ENCODE results near the gene G2E3.
"Not testable (repeated sequence)": the region's sequence is repeated elsewhere in the genome, so short reads cannot be mapped to it uniquely, and the experiment has no call there.

Gene G2E3

DNA sequence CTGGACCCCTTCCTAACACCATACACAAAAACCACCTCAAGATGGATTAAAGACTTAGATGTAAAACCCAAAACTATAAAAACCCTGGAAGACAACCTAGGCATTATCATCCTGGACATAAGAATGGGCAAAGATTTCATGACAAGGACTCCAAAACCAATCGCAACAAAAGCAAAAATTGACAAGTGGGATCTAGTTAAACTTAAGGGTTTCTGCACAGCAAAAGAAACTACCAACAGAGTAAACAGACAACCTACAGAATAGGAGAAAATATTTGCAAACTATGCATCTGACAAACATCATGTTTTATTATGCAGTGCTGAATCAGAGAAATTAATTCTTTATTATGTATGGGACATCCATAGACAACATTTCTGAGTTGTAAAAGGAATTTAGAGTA, 17.4 kb downstream of the G2E3 start:
- not testable (repeated sequence) for H2AFZ ChIP-seq (ENCODE audit: low read length, unreplicated experiment); H3K27ac ChIP-seq (ENCODE audit: low read depth, low read length); H3K27me3 ChIP-seq (ENCODE audit: insufficient read depth, low read length); H3K4me3 ChIP-seq (ENCODE audit: low read depth, low read length); H3K36me3 ChIP-seq (ENCODE audit: insufficient read depth, low read length)
- Histone ChIP-seq H3K4me1 (ENCODE audit: control insufficient read depth, insufficient read depth, low read length, unreplicated experiment) (peaks cover 20% of the 10 kb centered on the region), H3K79me2 (ENCODE audit: control insufficient read depth, insufficient read depth, low read length, unreplicated experiment) (peaks cover 99% of the 10 kb centered on the region)

DNA sequence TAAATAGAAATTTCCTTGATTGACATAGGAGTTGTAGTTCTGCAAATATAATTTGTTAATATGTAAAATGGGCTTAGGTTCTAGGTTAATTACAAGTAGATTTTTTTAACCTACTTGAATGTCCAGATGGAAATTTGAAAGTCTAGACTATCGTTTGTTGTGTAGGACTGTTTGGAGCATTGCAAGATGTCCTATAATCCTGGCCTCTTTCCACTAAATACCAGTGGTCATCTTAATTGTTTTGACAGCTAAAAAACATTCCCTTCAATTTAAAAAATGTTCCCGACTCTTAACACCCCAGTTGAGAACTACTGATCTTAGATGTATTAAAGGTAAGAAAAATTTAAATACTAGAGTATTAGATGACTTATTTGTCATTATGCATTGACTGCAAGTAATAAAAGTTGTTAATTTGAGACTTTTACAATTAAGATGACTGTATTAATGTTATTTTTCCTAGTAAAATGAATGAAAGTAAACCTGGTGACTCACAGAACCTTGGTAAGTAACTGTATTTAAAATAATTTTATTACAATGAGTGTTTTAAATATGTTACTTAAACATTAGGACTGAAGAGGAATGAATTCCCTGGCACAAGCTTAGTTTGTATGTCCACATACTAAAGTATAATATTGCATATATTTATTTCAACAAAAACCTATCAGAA, 21.8 kb downstream of the G2E3 start:
- H3K4me3 ChIP-seq (ENCODE audit: low read depth, low read length), result no peak overlapping the region
- peaks cover 6% of the 10 kb centered on the region for H3K4me1 ChIP-seq (ENCODE audit: control insufficient read depth, insufficient read depth, low read length, unreplicated experiment)
- no peak overlapping the region for H2AFZ ChIP-seq (ENCODE audit: low read length, unreplicated experiment)
- H3K27me3 ChIP-seq (ENCODE audit: insufficient read depth, low read length), result no peaks in the 10 kb centered on the region
- no peak overlapping the region for H3K27ac ChIP-seq (ENCODE audit: low read depth, low read length)
- H3K36me3 ChIP-seq (ENCODE audit: insufficient read depth, low read length), result peaks cover 31% of the 10 kb centered on the region
- peaks cover 93% of the 10 kb centered on the region for H3K79me2 ChIP-seq (ENCODE audit: control insufficient read depth, insufficient read depth, low read length, unreplicated experiment)

DNA sequence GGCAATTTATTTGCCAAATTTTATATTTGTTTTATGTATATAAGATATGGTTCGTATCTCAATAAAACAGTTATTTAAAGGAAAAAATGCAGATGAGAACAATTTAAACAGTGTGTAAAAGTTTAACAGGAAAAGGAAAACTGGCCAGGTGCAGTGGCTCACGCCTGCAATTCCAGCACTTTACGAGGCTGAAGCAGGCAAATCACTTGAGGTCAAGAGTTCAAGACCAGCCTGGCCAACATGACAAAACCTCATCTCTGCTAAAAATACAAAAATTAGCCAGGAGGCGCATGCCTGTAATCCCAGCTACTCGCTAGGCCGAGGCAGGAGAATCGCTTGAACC, 22.3 kb downstream of the G2E3 start:
- H3K27ac ChIP-seq (ENCODE audit: low read depth, low read length), result no peak overlapping the region
- H3K4me3 ChIP-seq (ENCODE audit: low read depth, low read length), result no peak overlapping the region

DNA sequence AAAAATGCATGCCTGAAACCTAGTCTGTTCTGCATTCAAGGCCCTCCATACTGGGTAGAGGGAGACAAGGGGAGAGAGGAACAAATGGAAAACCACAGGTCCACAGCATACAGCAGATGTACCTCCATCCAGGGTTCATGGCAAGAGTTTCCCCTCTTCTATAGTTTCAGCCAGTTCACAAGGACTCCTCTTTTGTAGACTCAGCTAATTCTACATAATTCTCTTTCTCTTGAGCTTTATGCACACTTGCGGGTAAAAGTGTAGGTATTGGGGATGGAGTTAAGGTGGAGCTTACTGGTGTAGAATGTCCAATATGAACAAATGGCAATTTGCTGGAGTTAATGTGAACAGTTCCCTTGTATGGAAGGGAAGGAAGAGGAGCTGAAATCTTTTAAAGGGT, 23.4 kb downstream of the G2E3 start:
- Histone ChIP-seq H2AFZ (ENCODE audit: low read length, unreplicated experiment) (no peak overlapping the region), H3K27me3 (ENCODE audit: insufficient read depth, low read length) (no peaks in the 10 kb centered on the region), H3K79me2 (ENCODE audit: control insufficient read depth, insufficient read depth, low read length, unreplicated experiment) (peaks cover 91% of the 10 kb centered on the region), H3K4me1 (ENCODE audit: control insufficient read depth, insufficient read depth, low read length, unreplicated experiment) (peaks cover 4% of the 10 kb centered on the region), H3K4me3 (ENCODE audit: low read depth, low read length) (no peak overlapping the region), H3K27ac (ENCODE audit: low read depth, low read length) (no peak overlapping the region), H3K36me3 (ENCODE audit: insufficient read depth, low read length) (peaks cover 43% of the 10 kb centered on the region)

More for the DNA sequence above, 22.3 kb downstream of the G2E3 start:
- H2AFZ ChIP-seq (ENCODE audit: low read length, unreplicated experiment), result no peak overlapping the region
- peaks cover 36% of the 10 kb centered on the region for H3K36me3 ChIP-seq (ENCODE audit: insufficient read depth, low read length)
- H3K4me1 ChIP-seq (ENCODE audit: control insufficient read depth, insufficient read depth, low read length, unreplicated experiment), result peaks cover 6% of the 10 kb centered on the region
- H3K27me3 ChIP-seq (ENCODE audit: insufficient read depth, low read length), result no peaks in the 10 kb centered on the region
- peaks cover 93% of the 10 kb centered on the region for H3K79me2 ChIP-seq (ENCODE audit: control insufficient read depth, insufficient read depth, low read length, unreplicated experiment)

DNA sequence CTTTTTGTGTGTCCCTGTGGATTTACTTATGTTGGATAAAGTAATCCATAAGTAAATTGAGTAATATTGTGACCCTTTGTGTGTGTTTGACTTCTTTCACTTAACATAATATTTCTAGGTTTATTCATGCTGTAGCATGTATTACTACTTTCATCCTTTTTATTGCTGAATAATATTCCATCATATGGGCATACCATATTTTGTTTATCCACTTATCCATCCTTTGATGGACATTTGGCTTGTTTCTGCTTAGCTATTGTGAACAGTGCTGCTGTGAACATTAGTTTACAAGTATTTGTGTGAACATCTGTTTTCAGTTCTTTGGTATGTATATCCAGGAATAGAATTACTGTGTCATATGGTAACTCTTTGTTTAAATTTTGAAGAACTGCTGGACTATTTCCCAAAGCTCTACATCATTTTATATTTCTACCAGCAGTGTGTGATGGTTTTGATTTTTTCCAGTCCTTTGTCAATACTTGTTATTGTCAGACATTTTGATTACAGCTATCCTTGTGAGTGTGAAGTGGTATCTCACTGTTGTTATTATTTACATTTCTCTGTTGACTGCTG, 25.2 kb downstream of the G2E3 start:
- Histone ChIP-seq H3K27me3 (ENCODE audit: insufficient read depth, low read length) (no peaks in the 10 kb centered on the region), H3K36me3 (ENCODE audit: insufficient read depth, low read length) (peaks cover 48% of the 10 kb centered on the region), H3K27ac (ENCODE audit: low read depth, low read length) (no peak overlapping the region), H3K79me2 (ENCODE audit: control insufficient read depth, insufficient read depth, low read length, unreplicated experiment) (peaks cover 82% of the 10 kb centered on the region), H2AFZ (ENCODE audit: low read length, unreplicated experiment) (no peak overlapping the region), H3K4me1 (ENCODE audit: control insufficient read depth, insufficient read depth, low read length, unreplicated experiment) (no peaks in the 10 kb centered on the region), H3K4me3 (ENCODE audit: low read depth, low read length) (no peak overlapping the region)

DNA sequence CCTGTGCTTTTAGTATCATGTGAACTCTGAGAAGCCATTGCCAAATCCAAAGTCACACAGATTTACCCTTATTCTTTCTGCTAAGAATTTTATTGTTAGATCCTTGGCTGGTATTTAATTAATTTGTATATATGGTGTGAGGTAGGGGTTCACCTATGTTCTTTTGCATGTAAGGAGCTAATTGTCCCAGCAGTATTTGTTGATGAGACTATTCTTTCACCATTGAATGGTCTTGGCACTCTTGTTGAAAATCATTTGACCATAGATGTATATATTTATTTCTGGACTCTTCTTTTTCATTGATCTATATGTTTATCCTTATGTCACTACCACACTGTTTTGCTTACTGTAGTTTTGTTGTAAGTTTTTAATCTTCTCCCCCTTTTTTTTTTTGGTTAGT, 26.2 kb downstream of the G2E3 start:
- H3K27me3 ChIP-seq (ENCODE audit: insufficient read depth, low read length), result no peaks in the 10 kb centered on the region
- H2AFZ ChIP-seq (ENCODE audit: low read length, unreplicated experiment), result no peak overlapping the region
- peaks cover 71% of the 10 kb centered on the region for H3K79me2 ChIP-seq (ENCODE audit: control insufficient read depth, insufficient read depth, low read length, unreplicated experiment)
- no peak overlapping the region for H3K27ac ChIP-seq (ENCODE audit: low read depth, low read length)
- H3K4me1 ChIP-seq (ENCODE audit: control insufficient read depth, insufficient read depth, low read length, unreplicated experiment), result no peaks in the 10 kb centered on the region
- no peak overlapping the region for H3K4me3 ChIP-seq (ENCODE audit: low read depth, low read length)
- peaks cover 59% of the 10 kb centered on the region for H3K36me3 ChIP-seq (ENCODE audit: insufficient read depth, low read length)

DNA sequence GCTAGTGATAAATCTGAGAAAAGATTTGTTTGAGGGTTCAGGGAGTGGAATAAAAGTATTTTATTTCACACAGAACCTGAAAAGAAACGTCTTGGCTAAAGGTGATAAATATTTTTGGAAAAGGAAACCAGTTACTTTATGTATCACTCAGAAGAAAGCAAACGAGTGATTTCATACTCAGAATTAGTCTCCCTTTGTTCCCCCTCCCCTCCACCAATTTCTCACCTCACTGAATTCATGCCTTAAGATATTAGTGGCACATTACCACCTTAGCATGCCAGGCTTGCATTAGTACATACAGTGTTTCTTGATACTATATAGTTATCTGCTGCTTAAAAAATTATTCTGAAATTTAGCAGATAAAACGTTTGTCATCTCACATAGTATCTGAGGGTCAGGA, 28.2 kb downstream of the G2E3 start:
- H3K27me3 ChIP-seq (ENCODE audit: insufficient read depth, low read length), result no peaks in the 10 kb centered on the region
- H3K27ac ChIP-seq (ENCODE audit: low read depth, low read length), result no peak overlapping the region
- no peak overlapping the region for H2AFZ ChIP-seq (ENCODE audit: low read length, unreplicated experiment)
- peaks cover 61% of the 10 kb centered on the region for H3K36me3 ChIP-seq (ENCODE audit: insufficient read depth, low read length)
- H3K4me1 ChIP-seq (ENCODE audit: control insufficient read depth, insufficient read depth, low read length, unreplicated experiment), result no peaks in the 10 kb centered on the region
- H3K79me2 ChIP-seq (ENCODE audit: control insufficient read depth, insufficient read depth, low read length, unreplicated experiment), result peaks cover 68% of the 10 kb centered on the region
- H3K4me3 ChIP-seq (ENCODE audit: low read depth, low read length), result no peak overlapping the region

DNA sequence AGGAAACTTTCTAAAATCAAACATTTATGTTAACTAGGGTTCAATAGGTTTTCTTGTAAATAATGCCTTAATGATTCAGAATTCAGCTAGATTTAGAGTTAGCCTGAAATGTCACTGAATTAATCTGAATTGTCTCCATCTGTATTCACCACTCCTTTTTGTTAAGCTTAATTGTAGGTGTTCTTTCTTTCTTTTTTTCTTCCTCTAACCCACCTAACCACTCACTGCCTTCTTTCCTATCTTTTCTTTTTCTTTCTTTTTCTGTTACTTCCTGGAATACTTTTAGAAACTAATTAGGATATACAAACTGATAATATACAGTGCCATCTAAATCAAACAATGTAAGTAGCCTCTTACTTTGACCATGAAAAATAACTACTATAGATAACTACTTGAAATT, 29.9 kb downstream of the G2E3 start:
- Histone ChIP-seq H3K36me3 (ENCODE audit: insufficient read depth, low read length) (peaks cover 62% of the 10 kb centered on the region), H2AFZ (ENCODE audit: low read length, unreplicated experiment) (no peak overlapping the region), H3K4me1 (ENCODE audit: control insufficient read depth, insufficient read depth, low read length, unreplicated experiment) (no peaks in the 10 kb centered on the region), H3K27ac (ENCODE audit: low read depth, low read length) (no peak overlapping the region), H3K27me3 (ENCODE audit: insufficient read depth, low read length) (no peaks in the 10 kb centered on the region), H3K4me3 (ENCODE audit: low read depth, low read length) (no peak overlapping the region), H3K79me2 (ENCODE audit: control insufficient read depth, insufficient read depth, low read length, unreplicated experiment) (peaks cover 52% of the 10 kb centered on the region)

DNA sequence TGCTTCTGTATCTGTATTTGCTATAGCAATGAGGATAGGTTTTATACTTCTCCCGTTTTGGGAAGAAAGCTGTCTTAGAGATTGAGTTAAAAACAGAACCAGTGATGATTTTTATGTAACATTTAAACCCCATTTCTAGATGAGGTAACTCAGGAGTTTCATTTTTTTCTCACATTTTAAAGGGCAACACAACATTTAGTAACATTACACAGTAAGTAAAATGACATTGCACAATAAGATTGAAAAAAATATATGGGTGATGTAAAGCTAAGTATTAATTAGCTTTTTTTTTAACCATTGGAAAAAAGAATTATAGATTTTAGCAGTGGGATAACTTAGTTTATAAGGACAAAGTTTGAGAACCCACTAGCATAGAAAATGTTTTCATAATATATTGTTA, 38.0 kb downstream of the G2E3 start:
- H3K4me1 ChIP-seq (ENCODE audit: control insufficient read depth, insufficient read depth, low read length, unreplicated experiment), result no peaks in the 10 kb centered on the region
- H3K27ac ChIP-seq (ENCODE audit: low read depth, low read length), result no peak overlapping the region
- H3K79me2 ChIP-seq (ENCODE audit: control insufficient read depth, insufficient read depth, low read length, unreplicated experiment), result peaks cover under 1% of the 10 kb centered on the region
- H2AFZ ChIP-seq (ENCODE audit: low read length, unreplicated experiment), result no peak overlapping the region
- H3K27me3 ChIP-seq (ENCODE audit: insufficient read depth, low read length), result no peaks in the 10 kb centered on the region
- H3K36me3 ChIP-seq (ENCODE audit: insufficient read depth, low read length), result peaks cover 32% of the 10 kb centered on the region
- H3K4me3 ChIP-seq (ENCODE audit: low read depth, low read length), result no peak overlapping the region

DNA sequence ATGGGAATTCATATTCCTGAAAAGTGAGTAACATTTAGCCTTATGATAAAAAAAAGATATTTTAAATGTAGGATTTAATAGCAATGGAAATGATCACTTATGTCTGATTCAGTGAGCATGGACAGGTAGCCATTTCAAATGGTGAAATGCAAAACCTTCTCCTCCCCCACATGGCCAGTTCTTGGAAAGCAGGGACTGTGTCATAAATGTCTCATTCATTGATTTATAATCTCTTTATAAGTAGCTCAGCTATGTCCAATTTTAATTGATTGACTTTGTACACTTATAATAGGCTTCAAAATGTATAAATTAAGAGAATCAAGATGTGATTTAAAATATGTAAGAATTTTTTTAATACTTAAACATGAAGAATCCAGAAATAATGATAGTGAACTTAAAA, 38.5 kb downstream of the G2E3 start:
- no peaks in the 10 kb centered on the region for H3K4me1 ChIP-seq (ENCODE audit: control insufficient read depth, insufficient read depth, low read length, unreplicated experiment)
- peaks cover 35% of the 10 kb centered on the region for H3K36me3 ChIP-seq (ENCODE audit: insufficient read depth, low read length)
- no peaks in the 10 kb centered on the region for H3K79me2 ChIP-seq (ENCODE audit: control insufficient read depth, insufficient read depth, low read length, unreplicated experiment)
- H3K27ac ChIP-seq (ENCODE audit: low read depth, low read length), result no peak overlapping the region
- H2AFZ ChIP-seq (ENCODE audit: low read length, unreplicated experiment), result no peak overlapping the region
- no peak overlapping the region for H3K4me3 ChIP-seq (ENCODE audit: low read depth, low read length)
- no peaks in the 10 kb centered on the region for H3K27me3 ChIP-seq (ENCODE audit: insufficient read depth, low read length)
